ENCODE data around the gene NINJ2. TPM values are rescaled to one million over a fixed set of nuclear protein-coding genes. Genes with fewer than 3 reads are reported as not detected.

NINJ2 gene
- total RNA-seq, 1 experiment from 2014 or later = 0.24 TPM

GRCh38 chr12:693934-694533, 30.8 kb upstream of the NINJ2 start:
- Histone ChIP-seq H3K4me2 (ENCODE audit: insufficient read depth, insufficient read length, low read length) (no peak overlapping the region), H3K4ac (ENCODE audit: low read depth, low read length) (no peak overlapping the region), H2BK12ac (ENCODE audit: insufficient read length, low read depth, low read length) (no peak overlapping the region), H2BK15ac (ENCODE audit: low read depth, low read length) (no peak overlapping the region), H3K79me2 (ENCODE audit: insufficient read depth, low read length) (no peaks in the 10 kb centered on the region), H3K23me2 (ENCODE audit: insufficient read length, low read depth, low read length, poor library complexity, severe bottlenecking) (no peaks in the 10 kb centered on the region), H4K20me1 (ENCODE audit: control insufficient read depth, insufficient read depth, insufficient read length) (no peaks in the 10 kb centered on the region), H3K27me3 (ENCODE audit: insufficient read depth, low read length) (no peaks in the 10 kb centered on the region), H3K4me1 (ENCODE audit: insufficient read depth, low read length) (no peaks in the 10 kb centered on the region), H3T11ph (ENCODE audit: low read length) (no peak overlapping the region), H3K79me1 (ENCODE audit: insufficient read depth, low read depth, low read length, poor library complexity, severe bottlenecking) (no peaks in the 10 kb centered on the region), H3K14ac (ENCODE audit: insufficient read depth, low read length) (no peak overlapping the region), H2AFZ (ENCODE audit: low read length) (no peak overlapping the region), H2BK20ac (ENCODE audit: low read depth, low read length, poor library complexity, severe bottlenecking) (no peak overlapping the region), H3K9ac (ENCODE audit: extremely low read depth, insufficient read length, low read length) (no peak overlapping the region), H3K27ac (ENCODE audit: insufficient read length, low read depth, low read length) (no peak overlapping the region), H4K5ac (ENCODE audit: insufficient read length, low read depth, low read length) (no peak overlapping the region), H3K9me3 (ENCODE audit: control insufficient read depth, low read depth, low read length) (no peaks in the 10 kb centered on the region), H4K8ac (replicated peaks; ENCODE audit: insufficient read length, low read depth, low read length) (no peak overlapping the region), H3K56ac (ENCODE audit: insufficient read length, low read depth, low read length) (no peak overlapping the region), H2AK5ac (ENCODE audit: insufficient read length, low read length) (no peak overlapping the region), H3K18ac (ENCODE audit: insufficient read length, low read depth, low read length) (no peak overlapping the region), H3K23ac (ENCODE audit: insufficient read length, low read depth, low read length) (no peak overlapping the region), H2BK120ac (ENCODE audit: low read depth, low read length, poor library complexity, severe bottlenecking) (no peak overlapping the region), H4K91ac (ENCODE audit: insufficient read length, low read depth, low read length) (no peak overlapping the region), H2BK5ac (ENCODE audit: insufficient read length, low read length) (no peak overlapping the region)
- Mint-ChIP-seq H3K4me3 (no peak overlapping the region), H3K27ac (no peak overlapping the region), H3K27me3 (ENCODE audit: low read depth) (no peaks in the 10 kb centered on the region; the same call in 1 of the 2 replicates), H3K4me1 (peaks cover 4 to 9% of the 10 kb centered on the region in 2 experiments; a peak in 1 of 4 replicates), H3K9me3 (peaks cover 33 to 37% of the 10 kb centered on the region in 2 experiments), H3K36me3 (ENCODE audit: insufficient read depth in 1 of 3, low read depth in 3 of 3) (peaks cover 11 to 34% (median 23%) of the 10 kb centered on the region in 3 experiments; a peak in 6 of 7 replicates)
- no CpG with 5 or more reads among the region's 7 CpGs for WGBS (ENCODE audit: extremely low coverage, insufficient read length, low lambda C conversion rate)
- DNase-seq = no peak
- TF ChIP-seq CTCF (conservative IDR thresholded peaks at IDR 0.05) = no peak

All from H9 (cell line).